ENCODE data around the gene SEMA4B. TPM values are rescaled to one million over a fixed set of nuclear protein-coding genes. Genes with fewer than 3 reads are reported as not detected.
"Not testable (repeated sequence)": the region's sequence is repeated elsewhere in the genome, so short reads cannot be mapped to it uniquely, and the experiment has no call there.

The SEMA4B gene
- total and polyA plus RNA-seq, 2 donors (not counting 1 experiment from before 2014, with no cell fraction given): 285 to 336 TPM

GRCh38 chr15:90259524-90259923 is 58.4 kb downstream of the SEMA4B start:
- POLR2A ChIA-PET: no interaction called here

GRCh38 chr15:90260731-90261130 is 59.6 kb downstream of the SEMA4B start:
- ATAC-seq (ENCODE audit: low read depth); intact Hi-C loops (cut with micrococcal nuclease); POLR2A ChIA-PET; H3K9me3 Mint-ChIP-seq (ENCODE audit: insufficient read depth); H3K9me3 ChIP-seq (ENCODE audit: control extremely low read depth in 1 of 3, control insufficient read depth in 2 of 3, insufficient read depth in 1 of 3, low read length in 2 of 3); H3K4me2 ChIP-seq (replicated peaks; ENCODE audit: low read depth, low read length, poor library complexity, severe bottlenecking); H3K27me3 ChIP-seq (replicated peaks in 1 of 4; ENCODE audit: control extremely low read depth in 1 of 4, control insufficient read depth in 3 of 4, insufficient read depth in 4 of 4, low read length in 3 of 4); H3K4me3 ChIP-seq (ENCODE audit: control extremely low read depth in 1 of 5, extremely low read depth in 1 of 5, insufficient read depth in 1 of 5, low read depth in 2 of 5, low read length in 4 of 5); H3K27ac Mint-ChIP-seq; H4K20me1 ChIP-seq (ENCODE audit: control insufficient read depth, insufficient read depth, low read length, poor library complexity, severe bottlenecking); H3K27ac ChIP-seq (ENCODE audit: low read length in 2 of 2); H3K4me3 Mint-ChIP-seq; H3K9ac ChIP-seq (ENCODE audit: low read length); H2AFZ ChIP-seq (ENCODE audit: insufficient read depth, low read depth, low read length, poor library complexity, severe bottlenecking); H3K36me3 ChIP-seq (replicated peaks in 1 of 2; ENCODE audit: control extremely low read depth in 1 of 2, control insufficient read depth in 1 of 2, extremely low read depth in 1 of 2, insufficient read depth in 2 of 2, low read length in 1 of 2); DNase-seq; H3K79me2 ChIP-seq (ENCODE audit: control insufficient read depth, insufficient read depth, low read length); H3K27me3 Mint-ChIP-seq: not testable (repeated sequence)
- CTCF ChIA-PET: interaction anchor here (0.7 to 1.6 kb wide), 3 partner anchors 39 to 741 kb away, joined by 3 to 4 read pairs (median 3); no protein-coding TSS in a partner anchor
- no CpG with 5 or more reads among the region's 6 CpGs for WGBS (ENCODE audit: insufficient coverage)
- peaks cover 14 to 16% of the 10 kb centered on the region in 2 donors for H3K4me1 ChIP-seq (ENCODE audit: control insufficient read depth in 2 of 2, insufficient read depth in 2 of 2, low read length in 2 of 2)
- peaks cover 19% of the 10 kb centered on the region for H3K4me1 Mint-ChIP-seq

More at GRCh38 chr15:90259524-90259923, 58.4 kb downstream of the SEMA4B start:
- H3K9ac ChIP-seq (ENCODE audit: low read length): no peak overlapping the region
- Mint-ChIP-seq H3K4me3 (no peak overlapping the region), H3K4me1 (peaks cover 9% of the 10 kb centered on the region), H3K27me3 (no peaks in the 10 kb centered on the region), H3K27ac (no peak overlapping the region), H3K9me3 (ENCODE audit: insufficient read depth) (no peaks in the 10 kb centered on the region)
- TF ChIP-seq EZH2 (IDR thresholded peaks at IDR 0.05; ENCODE audit: borderline replicate concordance, insufficient read depth, low read depth, low read length, poor library complexity, severe bottlenecking) (no peak), CTCF (IDR thresholded peaks at IDR 0.05) (no peak)
- CTCF ChIA-PET: interaction anchor here (1.6 kb wide), 1 partner anchor 38 kb away, joined by 3 read pairs; no protein-coding TSS in a partner anchor
- H3K79me2 ChIP-seq (ENCODE audit: control insufficient read depth, insufficient read depth, low read length): peaks cover 4% of the 10 kb centered on the region
- H4K20me1 ChIP-seq (ENCODE audit: control insufficient read depth, insufficient read depth, low read length, poor library complexity, severe bottlenecking): no peaks in the 10 kb centered on the region
- WGBS (ENCODE audit: insufficient coverage): no CpG with 5 or more reads among the region's 5 CpGs
- H2AFZ ChIP-seq (ENCODE audit: insufficient read depth, low read depth, low read length, poor library complexity, severe bottlenecking): no peak overlapping the region
- H3K27me3 ChIP-seq (replicated peaks in 1 of 4; ENCODE audit: control extremely low read depth in 1 of 4, control insufficient read depth in 3 of 4, insufficient read depth in 4 of 4, low read length in 3 of 4): no peaks in the 10 kb centered on the region
- intact Hi-C loops (cut with micrococcal nuclease): no loop called here
- no peaks in the 10 kb centered on the region for H3K36me3 ChIP-seq (replicated peaks in 1 of 2; ENCODE audit: control extremely low read depth in 1 of 2, control insufficient read depth in 1 of 2, extremely low read depth in 1 of 2, insufficient read depth in 2 of 2, low read length in 1 of 2)
- DNase-seq: no peak
- no peaks in the 10 kb centered on the region for H3K9me3 ChIP-seq (ENCODE audit: control extremely low read depth in 1 of 3, control insufficient read depth in 2 of 3, insufficient read depth in 1 of 3, low read length in 2 of 3)
- ATAC-seq (ENCODE audit: low read depth): no peak
- H3K4me3 ChIP-seq (ENCODE audit: control extremely low read depth in 1 of 5, extremely low read depth in 1 of 5, insufficient read depth in 1 of 5, low read depth in 2 of 5, low read length in 4 of 5): no peak overlapping the region
- peaks cover 9 to 10% of the 10 kb centered on the region in 2 donors for H3K4me1 ChIP-seq (ENCODE audit: control insufficient read depth in 2 of 2, insufficient read depth in 2 of 2, low read length in 2 of 2)
- no peak overlapping the region for H3K4me2 ChIP-seq (replicated peaks; ENCODE audit: low read depth, low read length, poor library complexity, severe bottlenecking)
- no peak overlapping the region for H3K27ac ChIP-seq (ENCODE audit: low read length in 2 of 2)
